HG02852 (cell line): Measurements from ENCODE around the gene EFCAB11.
A peak's percentile ranks its signal among the peaks of the same experiment; 100 is the strongest.

ENCODE experiments used
- ATAC-seq: cut with Tn5 transposase; IDR thresholded peaks from one replicate; pipeline ENCODE4 v1.9.1; 2021; ENCODE audit warnings: mild to moderate bottlenecking, moderate library complexity; ENCODE audit not compliant: unreplicated experiment

EFCAB11 gene

DNA sequence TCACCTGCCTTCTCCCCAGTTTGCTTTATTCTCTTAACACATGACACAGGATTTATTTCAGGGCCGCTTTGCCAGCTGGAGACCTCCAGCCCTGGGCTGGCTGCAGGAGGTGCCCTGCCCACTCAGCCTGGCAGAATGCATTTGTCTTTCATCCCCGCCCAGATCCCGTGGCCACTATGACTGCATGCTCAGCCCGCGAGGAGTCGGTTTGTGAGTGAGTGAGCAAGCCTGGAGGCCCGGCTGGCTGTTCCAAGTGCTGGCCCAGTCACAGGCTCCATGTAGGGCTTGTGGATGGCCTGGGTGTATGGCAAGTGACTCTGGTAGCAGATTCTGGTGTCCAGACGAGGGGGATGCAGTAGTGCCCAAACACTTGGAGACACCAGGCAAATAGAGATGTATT lies 3.3 kb upstream of the EFCAB11 start:
- no peak for ATAC-seq

DNA sequence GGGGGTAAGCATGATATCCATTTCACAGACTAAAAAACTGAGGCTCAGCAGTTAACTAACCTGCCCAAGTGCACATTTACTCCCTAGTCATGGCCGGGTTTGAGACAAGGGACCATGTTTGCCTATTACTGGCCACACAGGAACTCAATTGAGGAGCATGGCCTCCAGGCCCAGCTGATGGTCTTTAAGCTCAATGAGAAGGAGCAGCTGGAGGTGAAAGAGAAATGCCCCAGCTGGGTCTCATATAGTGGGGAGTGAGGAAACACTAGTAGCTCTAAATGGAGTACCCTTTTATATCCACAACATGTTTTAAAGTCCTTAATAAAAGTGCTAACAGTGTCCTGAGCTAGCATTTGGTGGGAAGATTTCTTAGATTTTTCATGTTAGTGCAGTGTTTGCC lies 2.8 kb upstream of the EFCAB11 start:
- ATAC-seq = no peak

DNA sequence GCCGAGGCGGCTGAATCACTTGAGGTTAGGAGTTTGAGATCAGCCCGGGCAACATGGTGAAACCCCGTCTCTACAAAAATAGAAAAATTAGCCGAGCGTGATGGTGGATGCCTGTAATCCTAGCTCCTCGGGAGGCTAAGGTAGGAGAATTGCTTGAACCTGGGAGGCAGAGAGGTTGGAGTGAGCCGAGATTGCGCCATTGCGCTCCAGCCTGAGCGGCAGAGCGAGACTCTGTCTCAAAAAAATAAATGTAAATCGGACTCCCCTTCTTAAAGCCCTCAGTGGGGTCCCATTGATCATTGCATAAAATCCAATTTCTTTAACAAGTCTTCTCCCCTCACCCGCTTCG lies 2.1 kb upstream of the EFCAB11 start:
- ATAC-seq = no peak

DNA sequence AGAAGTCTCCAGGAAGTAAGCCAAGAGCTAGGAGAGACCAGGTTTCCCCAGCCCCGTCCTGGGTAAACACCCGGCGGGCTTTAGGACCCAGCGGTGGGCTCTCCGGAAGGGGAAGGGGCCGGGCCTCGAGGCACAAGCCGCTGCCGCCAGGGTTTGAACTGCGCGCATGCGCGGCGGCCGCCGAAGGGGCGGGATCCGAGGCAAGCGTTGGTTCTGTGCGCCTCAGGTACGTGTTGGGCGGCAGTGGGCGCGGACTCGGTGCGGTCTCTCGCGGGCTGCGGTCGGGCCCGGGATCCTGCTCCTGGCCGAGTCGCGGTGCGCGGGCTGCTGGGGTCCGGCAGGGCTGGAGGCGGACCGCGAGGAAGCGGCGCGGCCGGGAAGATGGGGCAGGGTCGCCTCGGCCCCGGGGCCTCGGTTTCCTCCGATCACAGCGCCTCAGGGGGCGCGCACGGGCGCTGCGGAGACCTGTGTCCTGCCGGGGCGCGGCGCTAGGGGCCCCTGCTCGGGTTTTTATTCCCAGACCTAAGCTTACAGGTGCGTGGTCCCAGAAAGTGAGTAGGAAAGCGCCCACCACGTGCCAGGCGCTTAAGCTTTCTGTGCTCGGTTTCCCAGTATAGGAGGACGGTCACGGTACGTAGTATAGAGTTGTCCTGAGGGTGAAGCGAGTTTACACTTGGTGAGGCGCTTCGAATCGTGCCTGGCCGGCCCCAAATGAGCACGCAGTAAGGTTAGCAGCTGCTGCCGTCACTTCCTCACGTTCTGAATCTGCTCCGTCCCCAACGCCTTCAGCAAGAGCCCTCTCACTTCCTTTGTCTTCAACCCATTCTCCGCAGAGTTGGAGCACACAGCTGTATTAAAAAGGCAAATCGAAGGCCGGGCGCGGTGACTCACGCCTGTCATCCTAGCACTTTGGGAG lies 1.5 kb upstream of the EFCAB11 start, which contains the start of gene TDP1:
Gene TDP1 (plus strand): TSS at position 183 of the 916 bp plus-strand sequence. CDS start 7,188 bp downstream, outside the sequence.
- ATAC-seq = peak; percentile 59

DNA sequence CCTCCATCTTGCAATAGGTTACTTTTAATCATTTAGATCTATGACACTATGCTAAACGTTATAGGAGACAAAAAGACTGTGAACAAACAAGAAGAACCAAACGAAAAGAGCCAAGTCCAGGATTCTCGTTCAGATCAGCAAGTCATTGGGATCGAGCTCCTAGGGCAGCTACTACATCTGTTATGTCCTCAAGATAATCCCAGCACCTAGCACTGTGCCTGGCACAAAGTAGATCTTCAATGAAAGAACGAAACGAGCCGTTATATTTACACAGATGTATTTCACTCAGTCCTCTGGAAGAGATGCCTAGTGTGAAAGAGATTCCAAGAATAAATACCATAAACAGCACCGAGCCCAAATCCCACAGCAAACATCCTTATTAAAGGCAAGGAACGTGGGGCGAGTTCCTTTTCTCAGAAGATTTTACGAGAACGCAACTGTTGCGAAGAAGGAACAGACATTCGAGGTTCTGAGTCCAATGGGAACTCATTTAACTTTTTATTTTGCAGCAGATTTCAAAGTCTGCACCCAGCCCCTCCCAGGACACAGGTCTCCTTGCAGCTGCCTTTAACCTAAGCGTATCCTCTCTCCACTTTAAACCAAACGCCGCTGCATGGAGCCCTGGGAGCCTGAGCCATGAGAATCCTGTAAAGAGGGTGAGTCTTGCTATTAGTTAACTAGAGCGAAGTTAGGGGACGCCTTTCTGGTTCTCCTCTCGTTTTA lies 653 bp upstream of the EFCAB11 start:
- ATAC-seq = peak; percentile 18

DNA sequence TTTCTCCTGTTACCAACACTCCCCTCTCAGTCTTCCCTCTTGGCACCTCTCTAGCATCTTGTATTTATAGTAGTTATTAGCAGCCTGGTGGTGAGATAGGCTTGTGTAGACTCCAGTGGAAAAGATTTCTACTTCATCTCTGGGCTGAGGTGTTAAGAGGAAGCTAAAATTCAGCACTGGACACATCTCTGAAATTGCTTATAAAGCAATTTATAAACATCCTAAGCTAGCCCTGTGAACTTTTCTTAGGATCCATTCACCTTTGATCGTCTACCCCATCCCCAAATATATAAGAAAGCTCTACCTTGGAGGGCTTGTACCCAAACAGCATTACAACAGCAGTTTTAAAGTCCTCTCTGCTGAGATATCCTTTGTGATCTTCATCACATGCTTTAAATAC lies 928 bp downstream of the EFCAB11 start:
- ATAC-seq = no peak

DNA sequence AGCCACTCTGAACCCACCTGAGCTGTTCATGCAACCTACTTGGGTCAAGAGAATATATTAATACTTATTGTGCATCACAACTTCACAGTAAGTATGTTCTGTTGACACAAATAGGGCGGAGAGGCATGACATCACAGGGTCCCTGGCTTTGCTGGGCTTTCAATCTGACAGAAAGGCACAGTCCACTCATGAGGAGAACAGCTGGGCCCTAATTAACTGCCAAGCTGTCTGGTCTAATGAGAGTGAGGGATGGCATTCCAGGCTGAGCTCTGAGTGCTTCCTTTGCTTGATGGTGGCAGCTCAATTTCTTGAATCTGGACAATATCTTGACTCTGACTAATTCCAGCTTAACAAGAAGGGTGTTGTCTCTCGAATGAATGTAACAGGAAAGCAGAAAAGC lies 2.0 kb downstream of the EFCAB11 start:
- ATAC-seq = no peak

DNA sequence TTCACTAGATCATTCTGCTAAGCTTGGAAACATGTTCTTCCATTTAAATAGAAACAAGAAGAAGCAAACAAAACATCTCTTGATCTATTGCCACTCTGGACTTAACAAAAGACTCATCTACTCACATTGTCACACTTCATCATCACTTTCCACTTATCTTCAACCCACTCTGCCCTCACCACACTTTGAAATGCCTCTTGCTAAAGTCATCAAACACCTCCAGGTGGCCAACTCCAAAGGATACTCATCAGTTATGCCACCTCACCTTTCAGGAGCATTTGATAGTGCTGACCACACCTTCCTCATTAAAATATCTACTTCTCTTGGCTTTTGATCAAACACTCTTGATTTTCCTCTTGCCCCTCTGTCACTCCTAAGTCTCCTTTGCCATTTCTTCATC lies 7.2 kb downstream of the EFCAB11 start:
- ATAC-seq = no peak

DNA sequence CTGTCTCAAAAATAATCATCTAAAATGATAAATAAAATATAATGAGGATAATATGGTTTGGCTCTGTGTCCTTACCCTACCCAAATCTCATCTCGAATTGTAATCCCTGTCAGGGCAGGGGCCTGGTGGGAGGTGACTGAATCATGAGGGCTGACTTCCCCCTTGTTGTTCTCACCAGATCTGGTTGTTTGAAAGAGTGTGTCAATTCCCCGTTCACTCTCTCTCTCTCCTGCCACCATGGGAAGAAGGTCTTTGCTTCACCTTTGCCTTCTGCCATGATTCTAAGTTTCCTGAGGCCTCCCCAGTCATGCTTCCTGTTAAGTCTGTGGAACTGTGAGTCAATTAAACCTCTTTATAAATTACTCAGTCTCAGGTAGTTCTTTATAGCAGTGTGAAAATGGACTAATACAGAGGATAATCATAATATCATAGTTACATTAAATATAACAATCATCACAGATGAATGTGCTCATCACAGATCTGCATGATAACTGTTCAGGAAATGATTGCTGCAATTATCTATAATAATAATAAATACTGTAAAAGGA lies 12.6 kb downstream of the EFCAB11 start:
- no peak for ATAC-seq

DNA sequence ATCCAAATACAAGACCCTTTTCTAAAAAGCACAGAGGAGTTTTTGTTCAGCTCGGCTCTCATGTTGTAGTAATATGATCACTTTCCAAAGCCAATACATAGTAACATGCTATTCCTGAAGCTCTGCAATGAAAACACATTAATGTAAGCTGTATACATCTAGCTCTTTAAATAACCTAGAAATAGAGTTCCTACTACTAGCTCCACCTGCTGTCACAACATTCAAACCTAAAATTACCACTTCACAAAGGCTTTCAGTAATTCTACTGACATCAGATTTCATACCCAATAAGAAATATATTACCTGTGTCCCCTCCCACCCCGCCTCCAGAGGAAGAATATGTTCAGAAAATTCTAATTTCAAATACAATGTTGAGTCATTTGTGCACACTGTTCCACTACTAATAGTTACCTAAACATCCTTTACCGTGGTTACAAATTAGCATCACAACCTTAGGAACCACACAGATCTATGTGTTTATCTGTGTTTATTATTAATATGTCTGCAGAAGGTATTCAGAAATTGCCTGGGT lies 17.8 kb downstream of the EFCAB11 start:
- no peak for ATAC-seq

DNA sequence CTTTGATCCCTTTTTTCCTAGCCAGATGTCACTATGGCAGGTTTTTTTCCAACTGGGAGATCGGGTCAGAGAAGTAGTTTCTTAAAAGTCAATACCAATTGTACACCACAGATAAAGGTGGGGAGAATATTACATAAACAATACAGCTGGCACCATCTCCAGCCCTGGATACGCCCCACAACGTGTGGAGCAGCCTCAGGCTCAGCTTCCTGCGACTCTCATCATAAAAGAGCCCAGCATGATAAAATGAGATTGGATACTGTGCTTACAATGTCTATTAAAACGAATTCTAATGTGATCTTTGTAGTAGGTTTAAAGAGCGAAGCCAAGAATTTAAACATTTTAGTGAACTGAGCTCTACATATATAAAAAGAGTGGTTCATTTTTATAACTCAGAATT lies 21.5 kb downstream of the EFCAB11 start:
- no peak for ATAC-seq

DNA sequence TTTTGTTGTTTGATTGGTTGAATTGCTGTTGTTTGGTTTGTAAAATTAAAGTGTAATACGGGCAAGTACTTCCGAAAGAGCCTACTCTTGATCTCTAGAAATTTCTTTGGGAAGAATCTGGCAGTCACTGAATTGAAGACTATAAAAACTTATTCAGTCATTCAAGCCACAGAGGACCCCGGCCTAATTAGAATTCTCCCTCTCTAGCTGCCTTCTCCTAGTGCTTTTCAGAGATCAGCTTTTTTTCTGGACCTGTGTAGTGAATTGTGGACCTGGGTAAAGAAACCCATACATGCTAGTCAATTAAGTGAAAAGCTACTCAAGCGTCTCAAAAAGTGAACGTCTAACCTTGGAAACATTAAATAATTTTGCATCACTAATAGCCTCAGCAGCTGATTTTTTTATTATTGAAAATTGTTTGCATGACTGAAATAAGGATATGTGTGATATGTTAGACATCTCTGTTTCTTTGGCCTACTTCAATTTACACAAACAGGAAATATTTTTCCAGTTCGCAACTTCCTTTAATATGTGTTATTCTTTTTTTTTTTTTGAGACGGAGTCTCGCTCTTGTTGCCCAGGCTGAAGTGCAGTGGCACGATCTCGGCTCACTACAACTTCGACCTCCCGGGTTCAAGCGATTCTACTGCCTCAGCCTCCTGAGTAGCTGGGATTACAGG lies 27.2 kb downstream of the EFCAB11 start:
- ATAC-seq = no peak

DNA sequence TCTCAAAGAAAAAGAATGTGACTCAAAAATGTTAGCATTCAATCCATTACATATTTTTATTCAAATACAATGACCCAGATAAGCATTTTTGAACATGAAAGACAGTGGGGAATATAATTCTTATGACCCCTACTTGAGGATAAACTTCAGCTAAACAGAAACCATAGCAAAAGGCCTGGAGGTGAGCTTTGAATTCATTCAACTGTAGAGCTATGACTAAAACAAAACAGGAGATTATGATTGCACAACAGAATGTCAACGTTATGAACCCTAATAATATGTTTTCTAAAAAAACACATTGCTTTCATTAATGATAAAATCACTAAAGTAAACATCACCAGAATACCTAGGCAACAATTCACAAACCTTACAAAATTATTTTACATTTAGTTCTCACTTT lies 27.8 kb downstream of the EFCAB11 start:
- no peak for ATAC-seq

DNA sequence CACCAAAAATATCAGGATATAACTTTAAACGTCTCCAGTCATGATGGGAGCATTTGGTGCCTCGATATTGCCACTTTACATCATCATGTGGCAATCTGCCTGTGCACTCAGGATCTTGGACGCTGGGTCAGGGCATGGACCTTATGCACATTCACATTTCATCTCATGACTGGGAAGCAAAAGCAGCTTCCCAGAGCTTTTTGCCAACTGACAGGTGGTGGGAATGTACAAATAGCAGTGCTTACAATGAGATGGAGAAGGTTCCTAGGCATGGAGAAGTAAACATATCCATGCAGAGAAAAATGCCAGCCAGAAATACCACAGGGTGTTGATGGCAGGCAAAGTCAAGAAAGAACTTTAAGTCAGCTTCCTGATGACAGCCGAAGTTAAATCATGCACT lies 30.3 kb downstream of the EFCAB11 start:
- no peak for ATAC-seq

DNA sequence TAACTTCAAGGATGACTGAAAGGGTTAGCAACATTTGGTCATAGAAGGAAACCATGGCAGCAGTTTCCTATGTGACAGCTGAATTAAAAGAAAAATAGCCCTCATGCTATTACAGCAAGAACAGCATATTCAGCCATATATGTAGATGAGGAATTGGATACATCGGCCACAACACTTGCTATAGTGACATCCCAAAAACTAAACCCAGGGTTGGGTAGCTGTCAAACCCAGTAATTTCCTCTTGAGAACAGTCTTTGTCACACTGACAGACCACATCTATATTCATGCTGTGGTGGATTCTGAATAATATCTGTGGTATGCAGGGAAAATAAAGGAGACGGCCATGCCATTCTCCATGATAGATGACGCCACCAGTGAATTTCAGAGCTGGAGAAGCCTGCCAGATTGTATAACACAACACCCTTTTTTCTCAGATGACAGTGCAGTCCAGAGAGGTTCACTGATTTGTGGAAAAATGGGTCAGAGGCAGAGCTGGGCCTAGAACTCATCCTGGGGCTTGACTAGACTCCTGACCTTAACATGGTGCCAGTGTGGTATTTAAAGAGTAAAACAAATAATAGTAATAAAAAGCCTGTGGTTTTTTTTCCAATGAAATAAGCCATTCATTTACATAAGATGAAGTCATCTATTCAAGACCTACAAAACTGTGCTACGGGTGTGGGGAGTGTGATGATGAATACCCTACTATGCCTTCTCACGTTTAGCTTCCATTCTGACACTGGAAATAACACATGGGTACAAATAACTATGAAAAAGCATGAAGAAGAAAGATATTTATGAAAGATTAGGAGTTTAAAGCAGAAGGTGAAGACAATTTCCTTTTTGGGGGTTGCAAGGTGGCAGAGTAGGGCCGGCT lies 32.3 kb downstream of the EFCAB11 start:
- no peak for ATAC-seq

DNA sequence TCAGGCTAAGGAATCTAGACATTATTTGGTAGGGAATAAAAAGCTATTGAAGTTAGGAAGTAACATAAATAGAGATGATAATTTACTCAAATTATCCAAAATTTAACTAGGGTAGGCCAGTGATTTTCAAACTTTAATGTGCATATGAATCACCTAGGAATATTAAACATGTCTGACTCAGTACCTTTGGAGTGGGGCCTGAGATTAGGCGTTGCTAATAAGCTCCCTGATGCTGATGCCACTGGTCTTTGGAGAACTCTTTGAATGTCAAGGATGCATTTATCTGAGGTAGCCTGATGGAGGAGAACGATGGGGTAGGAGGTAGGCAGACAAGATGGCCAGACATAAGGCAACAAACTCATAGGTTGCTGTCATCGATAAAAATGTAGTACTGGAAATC lies 33.2 kb downstream of the EFCAB11 start:
- ATAC-seq = no peak

DNA sequence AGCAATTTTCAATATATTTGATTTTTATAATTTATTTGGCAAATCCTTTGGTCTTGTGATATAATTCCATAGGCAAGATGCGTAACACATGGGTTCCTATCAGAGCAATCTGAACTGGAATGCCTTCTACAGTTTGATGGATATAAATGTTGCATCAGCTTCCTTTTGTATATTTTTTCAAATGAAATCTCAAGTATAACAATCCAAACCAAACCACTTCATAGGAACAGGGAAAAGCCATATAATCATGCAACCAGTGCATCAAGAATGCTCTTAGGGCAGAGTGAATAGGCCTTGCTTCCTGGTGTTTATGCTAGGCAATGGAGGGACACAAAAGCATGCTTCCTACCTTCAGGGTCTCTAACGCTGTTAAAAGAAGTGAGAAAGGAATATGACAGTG lies 34.5 kb downstream of the EFCAB11 start:
- no peak for ATAC-seq

DNA sequence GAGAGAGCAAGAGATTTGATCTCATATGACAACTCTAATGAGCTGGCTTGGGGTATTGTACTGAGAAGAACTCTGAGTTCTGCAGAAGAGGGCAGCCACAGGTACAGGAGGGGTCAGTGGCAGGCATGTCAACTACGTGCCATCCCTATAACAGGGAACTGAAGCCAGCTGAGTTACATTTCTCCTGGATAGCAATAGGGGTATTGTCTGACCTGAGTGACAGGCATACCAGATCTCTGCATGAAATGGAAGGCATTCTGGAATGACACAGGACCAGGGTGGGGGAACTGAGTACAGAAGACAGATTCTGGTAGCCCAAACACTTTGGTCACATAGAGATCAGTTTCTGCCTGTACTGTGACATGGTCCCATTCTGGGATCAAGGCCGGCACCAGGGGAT lies 35.8 kb downstream of the EFCAB11 start:
- ATAC-seq = no peak

DNA sequence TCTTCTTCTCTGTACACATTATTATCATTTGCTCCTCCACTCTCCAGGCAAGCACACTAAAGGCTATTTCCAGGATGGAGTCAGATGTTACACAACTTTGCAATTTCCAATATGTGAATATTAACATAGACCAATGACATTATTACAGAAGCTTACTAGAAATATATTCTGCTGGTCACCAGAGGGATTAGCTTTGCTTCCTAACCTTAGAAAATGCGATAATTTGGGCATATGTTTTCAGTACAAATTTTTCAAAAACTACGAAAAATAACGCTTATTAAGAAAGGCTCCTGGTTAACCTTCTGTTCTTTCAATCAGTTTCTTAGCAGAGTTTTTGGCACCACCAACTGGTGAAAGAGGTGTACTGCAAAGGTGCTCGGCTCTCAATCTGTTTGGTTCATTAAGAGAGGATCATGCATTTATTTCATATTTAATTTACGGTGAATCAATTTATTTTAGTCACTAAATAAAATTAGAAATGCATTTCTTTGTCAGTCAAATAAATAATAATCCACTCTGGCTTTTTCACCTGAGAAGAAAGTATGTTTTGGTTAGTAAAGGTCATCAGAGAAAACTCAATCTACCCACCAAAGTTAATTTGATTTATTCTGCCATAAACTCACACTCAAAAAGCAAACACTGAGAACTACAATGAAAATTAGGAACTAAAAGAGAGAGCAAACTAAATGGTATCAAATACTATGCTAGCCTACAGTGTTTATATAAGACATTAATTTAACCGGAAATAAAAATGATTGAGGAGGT lies 39.2 kb downstream of the EFCAB11 start:
- ATAC-seq = no peak
